Esophagus muscularis mucosa (tissue), 4 donors: ENCODE measurements around the gene CRY2. TPM values are rescaled to one million over a fixed set of nuclear protein-coding genes. Genes with fewer than 3 reads are reported as not detected.

ENCODE experiments used
- DNase-seq: peaks from one replicate; pipeline ENCODE4 v3.0.0-alpha.2; 2017; ENCODE audit errors: extremely low spot score
- H3K27ac ChIP-seq, 4 donors: fragments of 200-600 bp; sonication (generic); replicated peaks in 1 of 4; 1 replicate in 3 of 4; 2 replicates in 1 of 4; pipeline ENCODE4 v1.5.1; 2016 to 2019; ENCODE audit warnings: mild to moderate bottlenecking in 1 of 4
- H3K27me3 ChIP-seq, 4 donors: fragments of 200-600 bp; sonication (generic); one replicate each; pipeline versions ENCODE4 v1.5.1 to v1.6.0; 2016 to 2019
- H3K36me3 ChIP-seq, 4 donors: fragments of 200-600 bp; sonication (generic); one replicate each; pipeline ENCODE4 v1.5.1; 2016 to 2019
- H3K4me1 ChIP-seq, 4 donors: fragments of 200-600 bp; sonication (generic); one replicate each; pipeline ENCODE4 v1.5.1; 2016 to 2019
- H3K4me3 ChIP-seq, 4 donors: fragments of 200-600 bp; sonication (generic); 1 replicate in 2 of 4; 2 replicates in 2 of 4; pipeline ENCODE4 v1.5.1; 2016 to 2019; ENCODE audit warnings: mild to moderate bottlenecking in 4 of 4, moderate library complexity in 1 of 4
- H3K9me3 ChIP-seq, 4 donors: fragments of 200-600 bp; sonication (generic); 1 replicate in 3 of 4; 2 replicates in 1 of 4; pipeline ENCODE4 v1.5.1; 2016 to 2019
- CTCF ChIP-seq, 3 experiments: fragments of 200-600 bp in 2 of 3; fragments of 450-650 bp in 1 of 3; sonication (generic) in 2 of 3; IDR thresholded peaks; one replicate each; pipeline ENCODE4 v1.5.1; 2017 to 2019; ENCODE audit warnings: antibody characterized with exemption in 3 of 3, mild to moderate bottlenecking in 2 of 3, moderate library complexity in 1 of 3
- EP300 ChIP-seq: sonication (generic); formaldehyde crosslinking; IDR thresholded peaks from one replicate; pipeline ENCODE4 v1.6.1; 2017; ENCODE audit warnings: antibody characterized with exemption
- POLR2A ChIP-seq: fragments of 450-650 bp; IDR thresholded peaks from one replicate; pipeline ENCODE4 v1.6.1; 2017; ENCODE audit warnings: antibody characterized with exemption, moderate library complexity, mild to moderate bottlenecking, low read depth
- POLR2AphosphoS5 ChIP-seq, 2 donors: sonication (generic); formaldehyde crosslinking; IDR thresholded peaks; one replicate each; pipeline ENCODE4 v1.6.1; 2017; ENCODE audit warnings: antibody characterized with exemption in 2 of 2
- WGBS: methylation state at CpG from one replicate; pipeline ENCODE4 v1.1.5; 2018; 5-methylcytosine and 5-hydroxymethylcytosine counted together
- intact Hi-C: fragments of 100-400 bp; cut with DNase I; formaldehyde crosslinking; loops from one replicate; pipeline ENCODE4 v1.15.1; 2023
- total RNA-seq, 4 donors: library from RNA; depleted of rRNA; stranded (reverse); fragments of >200 nt; gene quantifications; one replicate each; pipeline versions ENCODE4 v1.1.0 to v1.2.1, GENCODE V29; 2016

The CRY2 gene
- total RNA-seq, 4 donors from 2014 or later: 32.0 to 57.6 (median 49.7) TPM

DNA sequence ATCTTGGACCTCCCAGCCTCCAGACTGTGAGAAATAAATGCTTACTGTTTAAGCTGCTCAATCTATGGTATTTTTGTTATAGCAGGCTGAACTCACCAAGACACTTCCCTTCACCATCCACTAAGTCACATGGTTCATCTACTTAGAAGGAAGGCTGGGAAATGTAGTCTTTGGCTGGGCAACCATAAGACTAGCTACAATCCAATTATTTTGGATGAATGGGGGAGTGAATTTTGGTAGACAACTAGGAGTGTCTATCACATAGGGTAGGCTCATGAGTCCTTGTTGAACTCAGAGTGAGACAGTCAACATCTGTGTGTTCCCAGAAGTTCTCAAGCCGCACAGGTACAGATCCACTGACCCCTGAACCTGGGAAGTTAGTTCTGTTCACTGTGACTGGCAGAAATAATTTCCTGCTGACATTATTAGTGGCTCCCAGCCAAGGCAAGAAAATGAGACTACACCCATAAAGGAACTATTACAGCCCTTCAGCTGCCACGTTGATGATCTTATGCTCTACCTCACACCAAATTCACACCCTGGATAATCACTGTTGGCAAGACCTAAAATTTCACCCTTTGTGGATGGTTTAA is 45.5 kb upstream of the CRY2 start:
- H3K4me1 ChIP-seq: peaks cover 14 to 24% (median 22%) of the 10 kb centered on the region in 4 donors
- H3K27me3 ChIP-seq: no peaks in the 10 kb centered on the region
- DNase-seq: no peak
- no peak overlapping the region for H3K27ac ChIP-seq
- no peaks in the 10 kb centered on the region for H3K9me3 ChIP-seq
- H3K4me3 ChIP-seq: no peak overlapping the region
- no peak for TF ChIP-seq POLR2AphosphoS5 (IDR thresholded peaks at IDR 0.05)
- TF ChIP-seq CTCF (IDR thresholded peaks at IDR 0.05): no peak
- TF ChIP-seq EP300: no peak
- TF ChIP-seq POLR2A: no peak
- no peaks in the 10 kb centered on the region for H3K36me3 ChIP-seq
- intact Hi-C loops: no loop called here
- 79% methylated on average over 2 of the region's 2 CpGs for WGBS

DNA sequence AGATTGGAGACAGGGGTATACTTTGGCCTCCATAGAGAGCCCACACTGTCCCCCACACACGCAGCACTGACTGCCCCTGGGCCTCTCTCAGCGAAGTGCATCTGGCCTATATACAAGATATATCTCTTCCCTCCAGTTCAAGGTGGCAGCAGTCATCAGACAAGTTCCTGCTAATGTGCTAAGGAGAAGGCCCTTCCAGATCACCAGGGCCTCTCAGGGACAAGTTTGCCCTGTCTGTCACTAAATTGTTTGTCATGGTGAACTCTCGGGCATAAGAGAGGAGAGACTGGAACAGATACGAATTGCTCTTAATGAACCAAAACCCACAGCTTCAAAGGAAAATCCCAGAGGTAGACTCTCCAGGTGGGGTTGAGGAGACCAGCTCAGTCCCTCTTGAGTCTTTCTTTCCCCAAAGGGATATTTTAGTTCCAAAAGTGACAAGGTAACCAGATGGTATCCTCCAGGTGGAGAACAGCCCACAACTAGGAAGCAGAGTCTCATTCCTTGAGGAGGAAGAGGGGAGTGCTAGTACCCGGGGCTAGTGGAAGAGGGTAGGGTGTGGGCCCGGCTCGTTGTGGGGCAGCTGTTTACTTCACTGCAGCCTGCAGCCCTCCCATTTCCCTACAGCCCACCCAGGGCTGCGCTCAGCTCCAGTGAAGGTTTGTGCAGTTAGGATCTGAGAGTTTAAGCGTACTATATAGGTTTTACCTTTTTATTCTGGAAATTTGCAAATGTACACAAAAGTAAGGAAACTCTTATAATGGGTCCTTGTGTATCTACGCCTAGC is 44.6 kb upstream of the CRY2 start:
- no peaks in the 10 kb centered on the region for H3K9me3 ChIP-seq
- H3K4me1 ChIP-seq: peaks cover 22 to 33% (median 31%) of the 10 kb centered on the region in 4 donors
- TF ChIP-seq CTCF (IDR thresholded peaks at IDR 0.05): no peak
- no peak for TF ChIP-seq POLR2AphosphoS5 (IDR thresholded peaks at IDR 0.05)
- no peak for TF ChIP-seq POLR2A
- TF ChIP-seq EP300: no peak
- no peaks in the 10 kb centered on the region for H3K27me3 ChIP-seq
- no peak for DNase-seq
- peaks cover 0 to 5% (median under 1%) of the 10 kb centered on the region in 4 donors for H3K36me3 ChIP-seq
- no peak overlapping the region for H3K4me3 ChIP-seq
- no peak overlapping the region for H3K27ac ChIP-seq
- 91% methylated on average over 10 of the region's 10 CpGs for WGBS
- intact Hi-C loops: no loop called here

DNA sequence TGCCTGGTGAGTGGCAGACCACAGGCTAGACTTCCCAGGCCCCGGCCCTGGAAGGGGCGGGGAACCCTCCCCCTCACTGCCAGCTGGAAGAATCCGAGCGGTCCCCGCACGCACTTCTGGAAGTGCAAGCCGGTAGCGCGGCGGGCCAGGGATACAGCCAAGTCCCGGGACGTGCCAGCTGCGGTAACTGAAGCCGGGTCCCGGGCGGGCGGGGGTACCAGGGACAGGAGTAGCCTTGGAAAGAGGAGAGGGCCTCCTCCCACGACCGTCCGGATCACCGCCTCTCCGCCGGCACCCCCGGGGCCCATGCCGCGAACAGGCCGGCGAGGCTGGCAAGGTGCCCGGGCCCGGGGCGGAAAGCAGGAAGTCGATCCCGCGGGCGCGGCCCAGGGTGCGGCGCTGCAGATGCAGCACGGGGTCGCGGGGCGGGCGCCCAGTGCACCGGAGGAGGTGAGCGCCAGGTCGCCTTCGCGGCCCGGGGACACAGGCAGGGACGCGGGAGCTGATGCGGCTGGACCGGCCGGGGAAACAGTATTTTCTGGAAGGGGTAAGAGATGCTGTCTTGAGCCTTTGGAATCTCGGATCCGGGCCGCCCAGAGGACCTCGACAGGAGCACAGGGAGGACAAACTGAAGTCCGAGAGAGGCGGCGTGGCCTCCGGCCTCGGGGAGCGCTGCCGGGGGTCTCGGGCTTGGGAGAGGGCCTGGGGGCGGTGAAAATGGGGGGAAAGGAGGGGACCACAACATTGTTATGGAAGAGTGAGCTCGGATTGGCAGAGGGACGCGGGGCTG is 43.1 kb upstream of the CRY2 start:
- intact Hi-C loops: no loop called here
- no peak for TF ChIP-seq CTCF (IDR thresholded peaks at IDR 0.05)
- TF ChIP-seq EP300: no peak
- TF ChIP-seq POLR2AphosphoS5 (IDR thresholded peaks at IDR 0.05): peak in 1 of 2 donors; percentile 69
- peak; percentile 11 for TF ChIP-seq POLR2A
- under 1% methylated on average over 21 of the region's 70 CpGs for WGBS
- Histone ChIP-seq H3K4me1 (peaks cover 28 to 45% (median 43%) of the 10 kb centered on the region in 4 donors), H3K9me3 (no peaks in the 10 kb centered on the region), H3K4me3 (peak overlapping the region; percentile 78 to 90 (median 86)), H3K27me3 (no peaks in the 10 kb centered on the region), H3K27ac (peak overlapping the region; percentile 86 to 94 (median 93)), H3K36me3 (peaks cover 0 to 16% (median 8%) of the 10 kb centered on the region in 4 donors)
- DNase-seq: no peak

DNA sequence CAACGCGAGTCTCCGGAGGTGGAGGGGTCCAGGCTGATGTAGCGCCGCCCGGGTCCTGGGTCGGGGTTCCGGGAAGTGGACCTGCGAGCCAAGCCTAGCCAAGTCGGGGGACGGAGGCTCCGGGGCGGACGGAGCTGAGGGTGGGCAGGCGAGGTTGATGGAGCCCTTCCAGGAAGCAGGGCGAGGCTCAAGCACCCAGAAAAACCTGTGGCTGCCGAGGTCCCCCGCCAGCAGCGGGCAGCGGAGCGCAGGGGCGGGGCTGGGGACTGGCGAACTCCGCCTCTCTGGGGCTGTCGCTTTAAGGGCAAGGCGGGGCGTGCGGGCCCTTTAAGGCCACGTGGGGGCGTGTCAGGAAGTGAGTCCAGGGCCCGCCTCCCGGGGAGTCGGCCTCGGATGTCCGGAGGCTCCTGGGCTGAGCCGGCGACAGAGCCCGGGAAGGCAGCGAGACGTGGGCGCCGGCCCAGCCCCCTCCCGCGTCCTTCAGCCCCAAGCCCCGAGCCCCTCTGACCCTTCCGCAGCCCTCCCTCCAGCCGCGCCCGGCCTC is 42.4 kb upstream of the CRY2 start, which contains the start of gene SLC35C1:
Gene SLC35C1, plus strand, starts transcription at position 389 of the 544 bp plus-strand sequence. CDS start 653 bp downstream, outside the sequence.
- H3K27me3 ChIP-seq: no peaks in the 10 kb centered on the region
- DNase-seq: peak; percentile 98
- 2% methylated on average over 9 of the region's 49 CpGs for whole genome bisulfite sequencing
- intact Hi-C loops: loop anchor here (5.0 kb wide), 1 partner anchor 37 kb away; no protein-coding TSS in a partner anchor
- H3K36me3 ChIP-seq: peaks cover 0 to 23% (median 15%) of the 10 kb centered on the region in 4 donors
- no peaks in the 10 kb centered on the region for H3K9me3 ChIP-seq
- TF ChIP-seq CTCF (IDR thresholded peaks at IDR 0.05): peak in 1 of 3 experiments; percentile 28
- TF ChIP-seq EP300: no peak
- TF ChIP-seq POLR2AphosphoS5 (IDR thresholded peaks at IDR 0.05): peak; percentile 91 to 96
- peak; percentile 61 for TF ChIP-seq POLR2A
- H3K4me1 ChIP-seq: peaks cover 28 to 50% (median 44%) of the 10 kb centered on the region in 4 donors
- H3K4me3 ChIP-seq: peak within 1 kb of the TSS; percentile 78 to 90 (median 86)
- peak within 1 kb of the TSS; percentile 86 to 94 (median 93) for H3K27ac ChIP-seq
